Measurements from ENCODE around the gene GPX7.

DNA sequence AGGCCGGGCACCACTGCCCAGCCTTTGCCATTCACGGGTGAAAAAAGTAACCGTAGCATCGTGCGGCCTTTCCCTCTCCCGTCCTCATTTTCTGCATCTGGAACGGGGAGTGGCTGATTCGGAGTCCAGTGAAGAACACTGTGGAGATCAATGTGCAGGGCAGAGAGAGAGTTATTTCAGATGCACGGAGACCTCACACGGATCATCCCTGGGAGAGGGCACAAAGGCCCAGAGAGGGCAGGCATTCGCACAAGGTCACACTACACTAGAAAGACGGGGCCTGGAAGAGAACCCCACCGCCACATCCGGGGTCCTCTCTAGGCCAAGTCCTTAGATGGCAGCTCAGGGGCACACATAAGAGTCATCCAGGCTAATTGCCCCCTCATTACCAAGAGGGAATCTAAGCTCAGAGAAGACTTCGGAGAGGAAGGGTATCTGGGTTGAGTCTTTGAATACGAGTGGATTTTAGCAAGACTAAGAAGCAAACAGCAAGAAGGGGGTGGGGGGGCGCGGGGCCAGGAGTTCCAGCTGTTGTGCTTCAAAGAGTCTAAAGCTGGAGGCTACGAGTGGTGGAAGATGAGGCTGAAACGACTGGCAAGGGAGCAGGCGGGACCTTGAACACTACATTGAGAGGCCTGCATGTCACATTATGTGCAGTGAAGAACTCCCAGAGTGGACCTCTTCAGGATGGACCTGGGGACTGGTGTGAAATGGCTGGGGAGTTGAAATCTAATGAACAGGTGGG, 857 bp downstream of the GPX7 start:
- no peak for TF ChIP-seq POLR2A (IDR thresholded peaks at IDR 0.05)
- TF ChIP-seq, protein P1, sequence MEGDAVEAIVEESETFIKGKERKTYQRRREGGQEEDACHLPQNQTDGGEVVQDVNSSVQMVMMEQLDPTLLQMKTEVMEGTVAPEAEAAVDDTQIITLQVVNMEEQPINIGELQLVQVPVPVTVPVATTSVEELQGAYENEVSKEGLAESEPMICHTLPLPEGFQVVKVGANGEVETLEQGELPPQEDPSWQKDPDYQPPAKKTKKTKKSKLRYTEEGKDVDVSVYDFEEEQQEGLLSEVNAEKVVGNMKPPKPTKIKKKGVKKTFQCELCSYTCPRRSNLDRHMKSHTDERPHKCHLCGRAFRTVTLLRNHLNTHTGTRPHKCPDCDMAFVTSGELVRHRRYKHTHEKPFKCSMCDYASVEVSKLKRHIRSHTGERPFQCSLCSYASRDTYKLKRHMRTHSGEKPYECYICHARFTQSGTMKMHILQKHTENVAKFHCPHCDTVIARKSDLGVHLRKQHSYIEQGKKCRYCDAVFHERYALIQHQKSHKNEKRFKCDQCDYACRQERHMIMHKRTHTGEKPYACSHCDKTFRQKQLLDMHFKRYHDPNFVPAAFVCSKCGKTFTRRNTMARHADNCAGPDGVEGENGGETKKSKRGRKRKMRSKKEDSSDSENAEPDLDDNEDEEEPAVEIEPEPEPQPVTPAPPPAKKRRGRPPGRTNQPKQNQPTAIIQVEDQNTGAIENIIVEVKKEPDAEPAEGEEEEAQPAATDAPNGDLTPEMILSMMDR (IDR thresholded peaks at IDR 0.05 in 4 of 5, conservative IDR thresholded peaks at IDR 0.05 in 1 of 5) = no peak
